ENCODE measurements around the gene DIS3L2.

DNA sequence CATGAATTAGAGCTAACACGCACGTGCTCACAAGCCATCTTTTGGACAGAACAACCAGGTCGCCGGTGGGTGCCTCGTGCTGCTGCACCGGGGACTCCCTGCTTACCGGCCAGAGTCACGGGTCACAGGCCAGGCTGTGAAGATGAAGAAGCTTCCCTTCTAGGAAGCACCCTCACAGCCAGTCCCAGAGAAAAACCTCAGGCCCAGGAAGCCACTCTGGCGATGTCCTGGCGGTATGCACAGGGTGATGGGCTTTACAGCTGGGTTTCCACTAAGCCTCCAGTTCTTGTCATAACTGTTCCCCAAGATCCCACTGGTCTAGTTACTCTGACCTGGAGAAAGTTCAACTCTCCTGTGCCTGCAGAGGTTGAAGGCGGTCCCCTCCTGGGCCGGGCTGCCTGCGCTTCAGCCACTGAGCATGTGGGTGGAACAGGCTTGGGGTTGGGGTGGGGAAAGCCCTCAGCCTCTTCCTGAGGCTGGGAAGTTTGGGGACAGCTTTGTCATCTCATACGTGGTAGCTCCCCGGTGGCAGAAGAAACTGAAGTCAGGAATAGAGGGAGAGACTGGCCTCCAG lies 15.2 kb upstream of the DIS3L2 start:
- TF ChIP-seq HDGF (IDR thresholded peaks at IDR 0.05; ENCODE audit: borderline replicate concordance): no peak
- no peak for TF ChIP-seq SP1 (IDR thresholded peaks at IDR 0.05)
- no peak for TF ChIP-seq ELF4 (IDR thresholded peaks at IDR 0.05)
- no peak for TF ChIP-seq ZNF384 (IDR thresholded peaks at IDR 0.05)
- no peak for TF ChIP-seq CTBP1 (IDR thresholded peaks at IDR 0.05; ENCODE audit: borderline replicate concordance)
- TF ChIP-seq SUZ12 (IDR thresholded peaks at IDR 0.05): no peak
- no peak for TF ChIP-seq FOXK2 (IDR thresholded peaks at IDR 0.05)
- no peak for TF ChIP-seq ARNT (IDR thresholded peaks at IDR 0.05)
- no peak for TF ChIP-seq TARDBP (IDR thresholded peaks at IDR 0.05)
- no peak for TF ChIP-seq BHLHE40 (IDR thresholded peaks at IDR 0.05; ENCODE audit: borderline replicate concordance)
- TF ChIP-seq NFRKB (IDR thresholded peaks at IDR 0.05): no peak

Data from HEK293T (cell line).